Uterus (tissue), 2 donors: ENCODE results near the gene GPAT2.
A peak's percentile ranks its signal among the peaks of the same experiment; 100 is the strongest.
"Not testable (repeated sequence)": the region's sequence is repeated elsewhere in the genome, so short reads cannot be mapped to it uniquely, and the experiment has no call there.

Source experiments
- CTCF ChIP-seq, 4 experiments: fragments of 200-600 bp in 2 of 4; fragments of 450-650 bp in 2 of 4; sonication (generic) in 2 of 4; IDR thresholded peaks; one replicate each; pipeline ENCODE4 v1.5.1; 2016 to 2019; ENCODE audit warnings: antibody characterized with exemption in 4 of 4, mild to moderate bottlenecking in 2 of 4, moderate library complexity in 1 of 4
- POLR2A ChIP-seq, 2 donors: fragments of 450-650 bp; IDR thresholded peaks; one replicate each; pipeline ENCODE4 v1.6.1; 2016; ENCODE audit warnings: antibody characterized with exemption in 2 of 2, mild to moderate bottlenecking in 1 of 2, moderate library complexity in 1 of 2

- TF ChIP-seq POLR2A (IDR thresholded peaks at IDR 0.05): not testable (repeated sequence)
- TF ChIP-seq CTCF (IDR thresholded peaks at IDR 0.05): peak; percentile 61 to 80 (median 70)
Observed at GRCh38 chr2:96022701-96023447, 11.8 kb downstream of the GPAT2 start.
